Fibroblast of the conjunctiva (primary cell): ENCODE data around the gene MAPK8IP3.
"Not testable (repeated sequence)": the region's sequence is repeated elsewhere in the genome, so short reads cannot be mapped to it uniquely, and the experiment has no call there.

Experiments used
- DNase-seq: peaks from one replicate; pipeline ENCODE4 v3.0.0-alpha.2; 2010; ENCODE audit warnings: low read depth

The MAPK8IP3 gene

DNA sequence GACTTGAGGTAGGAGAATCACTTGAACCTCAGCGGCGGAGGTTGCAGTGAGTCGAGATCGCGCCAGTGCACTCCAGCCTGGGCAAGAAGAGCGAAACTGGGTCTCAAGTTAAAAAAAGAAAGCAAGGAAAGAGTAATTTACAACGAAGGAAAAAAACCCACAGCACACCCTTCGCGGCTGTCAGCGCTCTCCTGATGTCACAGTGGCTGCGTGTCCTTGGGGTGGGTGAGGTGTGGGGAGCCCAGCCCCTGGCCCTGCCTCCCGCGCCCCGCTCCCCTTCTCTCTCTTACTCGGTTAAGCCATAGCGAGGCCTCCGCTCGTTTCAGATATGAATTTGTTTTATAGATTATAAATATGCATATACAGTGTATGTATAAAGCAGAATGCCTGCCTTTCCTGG is 28.7 kb upstream of the MAPK8IP3 start:
- no peak for DNase-seq

DNA sequence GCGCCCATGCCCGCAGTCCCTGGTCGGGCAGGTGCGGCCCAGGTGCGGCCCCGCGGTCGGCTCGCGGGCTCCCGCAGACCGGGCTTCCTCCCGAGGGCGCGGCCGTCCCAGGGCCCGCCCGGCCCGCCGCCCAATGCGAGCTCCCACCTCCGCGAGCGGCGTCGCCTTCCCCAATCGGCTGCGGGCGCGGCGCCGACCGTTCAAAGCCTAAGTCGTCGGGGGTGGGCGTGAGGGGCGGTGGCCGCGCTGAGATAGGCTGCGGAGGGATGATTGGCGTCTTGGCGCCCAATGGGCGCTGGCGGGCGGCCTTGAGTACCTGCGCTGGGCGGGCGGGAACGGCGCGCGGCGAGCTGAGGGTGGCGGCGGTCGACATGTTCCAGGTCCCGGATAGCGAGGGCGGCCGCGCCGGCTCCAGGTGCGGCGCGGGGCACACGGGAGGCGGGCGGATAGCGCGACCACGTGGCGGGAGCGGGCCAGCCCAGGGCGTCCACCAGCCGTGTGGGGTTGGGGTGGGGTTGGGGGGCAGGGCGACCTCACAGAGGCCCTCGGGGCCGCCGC is 28.0 kb upstream of the MAPK8IP3 start, which contains the start of gene JPT2:
TSS of gene JPT2 (plus strand) at position 338 of the 558 bp plus-strand sequence. CDS start at position 372, 34 bp downstream.
- peak; percentile 92 for DNase-seq

DNA sequence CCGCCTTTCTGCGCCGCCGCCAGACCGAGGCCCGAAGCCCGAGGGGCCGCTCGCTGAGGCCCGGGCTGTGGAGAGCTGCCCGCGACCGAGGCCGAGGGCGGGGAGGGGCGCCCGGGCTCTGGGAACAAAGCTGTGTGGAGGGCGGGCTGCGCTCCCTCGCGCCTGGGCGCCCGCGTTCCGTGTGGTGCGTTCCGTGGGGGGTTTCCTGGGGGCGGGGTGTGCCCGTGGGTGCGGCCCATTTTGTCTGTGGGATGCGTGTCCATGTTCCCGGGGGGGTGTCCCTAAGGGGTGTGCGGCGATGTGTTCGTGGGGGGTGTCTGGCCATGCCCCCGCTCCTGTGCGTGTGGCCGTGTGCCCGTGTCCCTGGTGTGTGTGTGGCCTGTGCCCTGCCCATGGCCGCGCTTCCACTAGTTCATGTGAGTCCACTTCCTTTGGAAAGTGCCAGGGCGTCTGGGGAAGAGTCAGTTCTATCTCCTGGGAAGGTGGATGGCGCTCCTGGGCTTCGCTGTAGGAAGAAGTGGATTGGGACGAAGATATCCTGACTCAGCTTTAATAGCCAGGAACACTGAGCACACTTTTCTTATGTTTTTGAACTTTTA is 27.4 kb upstream of the MAPK8IP3 start:
- DNase-seq, result no peak

DNA sequence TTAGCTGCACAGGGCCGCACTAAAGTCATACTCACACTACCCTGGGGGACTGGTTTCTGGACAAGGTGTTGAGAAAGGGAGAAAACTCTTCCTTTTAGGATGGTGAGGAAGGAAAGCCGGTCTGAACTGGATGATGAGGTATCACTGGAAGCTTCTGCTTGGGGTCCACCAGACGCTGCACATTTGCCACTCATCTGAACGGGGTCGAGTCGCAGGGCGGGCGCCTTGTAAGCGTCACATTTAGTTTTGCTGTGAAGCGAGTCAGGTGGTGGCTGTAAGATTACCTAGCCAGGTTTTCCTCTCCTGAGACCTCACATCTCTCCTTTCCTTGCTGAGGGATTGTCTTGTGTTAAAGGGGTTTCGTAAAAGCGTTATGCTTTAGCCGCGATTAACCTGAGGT is 25.6 kb upstream of the MAPK8IP3 start:
- no peak for DNase-seq

DNA sequence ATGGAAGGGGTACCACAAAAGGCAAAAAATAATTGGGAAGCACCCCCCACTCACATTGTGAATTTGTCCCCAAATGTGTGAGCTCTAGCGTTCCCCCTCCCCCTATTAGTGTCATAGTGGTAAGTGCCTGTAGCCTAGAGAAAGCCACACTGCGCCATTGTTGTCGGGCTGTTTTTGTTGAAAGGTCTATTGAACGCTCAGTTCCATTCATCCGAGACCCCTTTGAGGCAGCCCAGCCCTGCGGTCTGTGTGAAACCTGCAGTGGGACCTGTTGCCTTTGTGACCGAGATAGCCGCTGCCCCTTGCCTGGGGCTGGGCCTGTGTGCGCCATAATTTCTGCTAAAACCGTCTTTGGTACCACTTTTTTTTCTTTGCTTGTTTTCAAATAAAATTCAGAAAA is 25.0 kb upstream of the MAPK8IP3 start:
- DNase-seq, result no peak

DNA sequence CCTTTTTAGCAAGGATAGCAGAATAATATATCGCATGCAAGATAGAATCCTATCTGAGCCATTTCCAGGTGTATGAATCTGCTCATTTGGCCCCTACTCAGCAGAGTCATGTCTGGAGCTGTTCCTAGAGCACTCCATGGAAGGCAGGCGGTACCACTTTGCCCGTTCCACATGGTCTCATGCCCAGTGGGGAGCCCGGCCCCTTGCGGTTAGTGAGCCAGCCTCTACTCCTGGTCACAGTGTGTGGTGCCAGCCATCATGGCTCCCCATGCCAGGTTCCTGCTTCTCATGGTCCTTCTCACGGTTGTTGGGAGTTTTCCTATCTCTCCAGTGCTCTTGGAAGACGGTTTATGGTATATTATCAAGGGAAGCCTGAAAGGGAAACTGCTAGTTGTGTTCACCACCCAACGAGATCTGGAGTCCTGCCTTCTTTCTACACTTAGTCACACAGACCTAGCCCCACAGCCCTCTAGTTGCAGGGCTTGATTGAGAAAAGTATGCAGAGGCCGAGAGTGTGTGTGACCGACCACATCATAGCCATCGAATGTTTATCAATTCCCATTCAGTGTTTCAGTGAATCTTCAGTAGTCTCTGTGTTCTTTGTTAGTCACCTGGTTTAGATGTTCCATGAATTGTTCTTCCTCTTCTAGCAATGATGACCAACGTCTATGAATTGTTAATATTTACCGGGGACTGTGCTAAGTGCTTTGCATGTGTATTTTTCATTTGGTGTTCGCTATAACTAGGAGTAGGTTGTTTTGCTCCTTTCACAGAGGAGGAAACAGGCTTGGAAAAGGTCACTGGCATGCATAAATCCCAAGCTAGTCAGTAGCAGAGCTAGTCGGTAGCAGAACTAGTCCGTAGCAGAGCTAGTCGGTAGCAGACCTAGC is 18.3 kb upstream of the MAPK8IP3 start:
- no peak for DNase-seq

DNA sequence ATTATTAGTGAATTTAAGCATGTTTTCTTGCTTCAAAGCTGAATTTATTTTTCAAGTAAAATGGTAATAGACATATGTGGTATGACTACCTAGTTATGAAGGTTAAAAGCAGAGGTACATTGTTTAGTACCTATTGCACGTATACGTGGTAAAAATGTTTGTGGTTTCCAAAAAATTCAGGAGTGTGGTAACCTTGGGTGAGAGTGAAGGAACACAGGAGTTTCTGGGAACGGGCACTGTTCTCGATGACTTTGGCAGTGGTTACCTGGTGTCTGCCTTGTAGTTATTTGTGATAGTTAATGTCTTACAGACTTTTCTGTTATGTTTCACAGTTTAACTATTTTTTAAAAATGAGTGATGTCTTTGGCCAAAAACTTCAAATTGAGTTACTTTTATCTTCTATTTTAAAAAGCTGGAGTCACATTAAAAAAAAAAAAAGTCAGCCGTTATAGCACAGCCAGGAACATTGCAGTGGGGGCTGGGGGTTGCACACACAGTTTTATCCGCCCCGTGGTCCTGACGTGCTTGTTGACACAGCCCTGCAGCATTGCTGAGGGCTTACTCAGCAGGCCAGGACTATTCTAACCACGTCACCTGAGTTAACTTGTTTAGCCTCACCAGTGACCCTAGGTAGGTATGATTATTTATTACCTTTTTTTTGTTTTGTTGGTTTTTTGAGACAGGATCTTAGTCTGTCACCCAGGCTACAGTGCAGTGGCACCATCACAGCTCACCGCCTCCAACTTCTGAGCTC is 17.0 kb upstream of the MAPK8IP3 start:
- DNase-seq, result no peak

DNA sequence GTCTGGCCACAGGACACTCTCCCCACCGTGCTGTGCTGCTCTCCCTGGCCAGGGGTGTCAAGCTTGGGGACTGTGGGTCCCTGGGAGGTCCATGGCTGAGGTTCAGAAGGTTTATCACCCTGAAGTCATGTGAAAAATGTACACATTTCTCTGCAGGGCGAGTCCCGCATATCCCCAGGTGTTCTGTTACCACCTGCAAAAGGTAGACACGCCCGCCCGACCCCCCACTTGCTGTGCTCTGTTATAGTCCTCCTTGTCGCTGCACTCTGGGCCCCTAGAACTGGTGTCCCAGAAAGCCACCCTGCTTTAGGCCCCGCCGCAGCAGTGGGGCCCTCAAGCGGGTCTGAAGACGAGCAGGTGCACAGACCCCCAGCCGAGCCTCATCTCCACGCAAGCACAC is 16.1 kb upstream of the MAPK8IP3 start:
- DNase-seq, result no peak

DNA sequence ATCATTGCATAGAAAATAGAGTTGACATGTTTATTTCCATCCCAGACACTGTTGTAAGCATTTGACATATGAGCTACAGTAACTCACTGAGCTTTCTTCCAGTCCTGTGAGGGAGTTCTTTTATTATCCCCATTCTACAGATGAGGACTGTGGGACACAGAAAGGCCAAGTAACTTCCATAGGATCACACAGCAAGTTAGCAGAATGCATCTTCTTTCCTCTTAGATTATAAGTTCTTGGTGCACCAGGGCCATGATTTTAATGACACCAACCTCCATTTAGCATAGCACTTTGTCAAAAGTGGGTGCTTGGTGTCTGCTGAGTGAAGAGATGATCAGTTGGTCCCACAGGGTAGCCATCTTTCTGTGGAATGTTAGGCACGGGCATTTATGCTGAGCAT is 15.2 kb upstream of the MAPK8IP3 start:
- DNase-seq, result no peak

DNA sequence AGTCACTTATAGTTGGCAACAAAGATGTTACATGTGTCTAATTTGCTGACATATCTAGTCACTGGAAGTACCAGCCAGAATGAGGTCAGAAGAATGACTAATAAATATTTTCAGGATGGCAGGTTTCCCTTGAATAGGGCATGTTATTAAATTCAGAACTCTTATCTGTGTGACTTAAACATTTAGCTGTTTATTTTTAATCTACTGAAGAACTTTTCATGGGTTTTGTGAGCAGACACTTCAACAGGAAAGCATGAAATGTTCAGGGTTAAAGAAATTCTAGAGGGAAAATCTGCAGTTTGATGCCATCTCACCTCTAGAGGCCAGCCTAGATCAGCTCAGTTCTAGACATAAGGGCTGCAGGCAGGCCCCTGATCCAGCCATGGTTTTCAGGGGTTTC is 14.7 kb upstream of the MAPK8IP3 start:
- no peak for DNase-seq

DNA sequence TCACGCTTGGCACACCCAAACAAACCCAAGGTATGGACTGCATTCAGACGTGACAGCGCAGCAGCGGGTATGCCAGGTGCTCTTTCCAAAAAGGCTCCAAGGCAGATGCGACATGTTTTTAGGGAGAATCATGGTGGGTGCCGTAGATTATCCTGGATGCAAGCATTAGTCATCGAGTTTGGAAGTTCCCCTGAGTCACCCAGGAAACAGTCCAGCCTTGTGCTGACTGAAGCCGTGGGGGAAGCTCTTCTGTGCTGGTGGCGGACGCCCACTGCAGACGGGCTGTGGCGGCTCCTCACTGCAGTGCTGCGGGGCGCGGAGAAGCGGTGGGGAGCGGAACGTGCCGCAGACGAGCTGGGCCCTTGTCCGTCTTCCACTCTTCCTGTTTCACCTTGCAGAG is 14.0 kb upstream of the MAPK8IP3 start:
- no peak for DNase-seq

DNA sequence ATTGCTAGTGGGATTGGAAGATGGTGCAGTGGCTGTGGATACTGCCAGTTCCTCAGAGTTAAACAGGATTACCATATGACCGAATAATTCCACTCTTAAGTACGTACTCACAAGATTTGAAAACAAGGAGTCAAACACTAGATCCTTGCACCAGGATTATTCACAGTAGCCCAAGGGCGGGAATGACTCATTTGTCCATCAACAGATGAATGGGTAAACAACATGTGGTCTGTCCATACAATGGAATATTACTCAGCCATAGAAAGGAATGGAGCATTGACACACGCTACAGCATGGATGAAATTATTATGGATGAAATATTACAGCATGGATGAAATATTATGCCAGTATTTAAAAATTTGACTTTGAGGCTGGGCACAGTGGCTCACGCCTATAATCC is 9.1 kb upstream of the MAPK8IP3 start:
- DNase-seq, result no peak

DNA sequence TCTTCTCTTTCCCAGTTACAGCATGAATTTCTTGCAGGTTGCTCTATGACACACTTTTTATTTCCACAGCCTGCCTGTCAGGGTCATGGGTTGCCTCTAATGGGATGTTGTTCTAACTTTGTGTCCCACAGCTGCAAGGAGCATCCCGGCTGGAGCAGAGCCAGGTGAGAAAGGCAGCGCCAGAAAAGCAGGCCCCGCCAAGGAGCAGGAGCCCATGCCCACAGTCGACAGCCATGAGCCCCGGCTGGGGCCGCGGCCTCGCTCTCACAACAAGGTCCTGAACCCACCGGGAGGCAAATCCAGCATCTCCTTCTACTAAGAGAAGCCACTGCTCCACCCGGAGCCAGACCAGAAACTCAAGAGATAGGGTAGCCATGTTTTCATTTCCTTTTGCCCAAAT is 7.3 kb upstream of the MAPK8IP3 start:
- no peak for DNase-seq

DNA sequence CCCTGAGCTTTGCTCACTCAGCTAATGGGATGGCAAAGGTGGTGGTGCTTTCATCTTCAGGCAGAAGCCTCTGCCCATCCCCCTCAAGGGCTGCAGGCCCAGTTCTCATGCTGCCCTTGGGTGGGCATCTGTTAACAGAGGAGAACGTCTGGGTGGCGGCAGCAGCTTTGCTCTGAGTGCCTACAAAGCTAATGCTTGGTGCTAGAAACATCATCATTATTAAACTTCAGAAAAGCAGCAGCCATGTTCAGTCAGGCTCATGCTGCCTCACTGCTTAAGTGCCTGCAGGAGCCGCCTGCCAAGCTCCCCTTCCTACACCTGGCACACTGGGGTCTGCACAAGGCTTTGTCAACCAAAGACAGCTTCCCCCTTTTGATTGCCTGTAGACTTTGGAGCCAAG is 5.7 kb upstream of the MAPK8IP3 start:
- no peak for DNase-seq

DNA sequence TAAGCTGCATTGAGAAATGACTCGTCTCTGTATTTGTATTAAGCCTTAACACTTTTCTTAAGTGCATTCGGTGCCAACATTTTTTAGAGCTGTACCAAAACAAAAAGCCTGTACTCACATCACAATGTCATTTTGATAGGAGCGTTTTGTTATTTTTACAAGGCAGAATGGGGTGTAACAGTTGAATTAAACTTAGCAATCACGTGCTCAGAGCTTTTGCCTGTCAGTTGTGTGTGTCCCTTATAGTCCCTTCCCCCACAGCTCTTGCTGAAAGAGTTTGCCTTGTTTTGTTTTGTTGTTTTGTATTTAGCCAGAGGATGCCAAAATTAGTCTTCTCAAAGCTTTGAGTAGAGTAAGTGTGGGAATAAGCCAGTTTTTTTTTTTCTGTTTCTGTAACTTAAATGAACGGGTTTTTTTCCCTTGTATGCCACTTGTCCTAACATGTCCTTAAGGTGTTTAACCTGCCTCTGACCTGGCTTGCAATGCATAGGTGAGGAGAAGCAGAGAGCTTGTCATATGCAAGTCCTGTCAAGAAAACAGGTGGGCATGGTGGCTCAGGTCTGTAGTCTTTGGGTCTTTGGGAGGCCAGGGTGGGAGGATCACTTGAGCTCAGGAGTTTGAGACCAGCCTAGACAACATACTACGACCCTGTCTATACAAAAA is 4.6 kb upstream of the MAPK8IP3 start:
- no peak for DNase-seq

DNA sequence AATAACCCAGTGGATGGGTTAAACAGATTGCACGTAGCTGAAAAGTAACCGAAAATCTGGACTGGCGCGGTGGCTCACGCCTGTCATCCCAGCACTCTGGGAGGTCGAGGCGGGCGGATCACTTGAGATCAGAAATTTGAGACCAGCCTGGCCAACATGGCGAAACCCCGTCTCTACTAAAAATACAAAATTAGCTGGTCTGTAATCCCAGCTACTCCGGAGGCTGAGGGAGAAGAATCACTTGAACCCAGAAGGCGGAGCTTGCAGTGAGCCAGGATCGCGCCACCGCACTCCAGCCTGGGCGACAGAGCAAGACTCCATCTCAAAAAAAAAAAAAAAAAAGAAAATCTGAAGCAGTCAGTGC is 689 bp upstream of the MAPK8IP3 start:
- DNase-seq, result not testable (repeated sequence)

DNA sequence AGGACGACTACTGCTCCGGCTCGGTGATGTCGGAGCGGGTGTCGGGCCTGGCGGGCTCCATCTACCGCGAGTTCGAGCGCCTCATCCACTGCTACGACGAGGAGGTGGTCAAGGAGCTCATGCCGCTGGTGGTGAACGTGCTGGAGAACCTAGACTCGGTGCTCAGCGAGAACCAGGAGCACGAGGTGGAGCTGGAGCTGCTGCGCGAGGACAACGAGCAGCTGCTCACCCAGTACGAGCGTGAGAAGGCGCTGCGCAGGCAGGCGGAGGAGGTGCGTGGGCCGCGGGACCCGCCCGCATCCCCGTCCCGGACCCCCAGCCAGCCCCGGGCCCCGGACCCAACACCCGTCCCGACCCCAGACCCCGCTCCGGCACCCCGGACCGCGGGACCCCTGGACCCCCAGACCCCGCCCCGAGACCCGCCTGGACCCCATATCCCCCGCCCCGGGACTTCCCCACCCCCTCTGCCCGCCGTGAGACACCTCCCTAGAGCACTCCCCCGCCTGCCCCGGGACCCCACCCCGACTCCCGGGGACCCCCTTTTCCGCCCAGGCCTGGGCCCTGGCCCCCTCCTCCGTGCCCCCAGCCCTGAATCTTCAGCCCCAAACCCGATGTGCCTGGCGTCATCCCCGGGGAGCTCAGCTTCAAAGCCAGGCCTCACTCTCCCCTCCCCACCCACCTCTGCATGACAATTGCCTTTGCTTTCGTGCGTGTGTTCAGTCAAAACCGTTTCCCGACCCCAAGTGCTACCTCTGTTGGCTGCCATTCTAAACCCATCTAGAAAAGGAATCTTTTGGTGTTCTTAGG is 594 bp downstream of the MAPK8IP3 start:
- DNase-seq, result no peak

DNA sequence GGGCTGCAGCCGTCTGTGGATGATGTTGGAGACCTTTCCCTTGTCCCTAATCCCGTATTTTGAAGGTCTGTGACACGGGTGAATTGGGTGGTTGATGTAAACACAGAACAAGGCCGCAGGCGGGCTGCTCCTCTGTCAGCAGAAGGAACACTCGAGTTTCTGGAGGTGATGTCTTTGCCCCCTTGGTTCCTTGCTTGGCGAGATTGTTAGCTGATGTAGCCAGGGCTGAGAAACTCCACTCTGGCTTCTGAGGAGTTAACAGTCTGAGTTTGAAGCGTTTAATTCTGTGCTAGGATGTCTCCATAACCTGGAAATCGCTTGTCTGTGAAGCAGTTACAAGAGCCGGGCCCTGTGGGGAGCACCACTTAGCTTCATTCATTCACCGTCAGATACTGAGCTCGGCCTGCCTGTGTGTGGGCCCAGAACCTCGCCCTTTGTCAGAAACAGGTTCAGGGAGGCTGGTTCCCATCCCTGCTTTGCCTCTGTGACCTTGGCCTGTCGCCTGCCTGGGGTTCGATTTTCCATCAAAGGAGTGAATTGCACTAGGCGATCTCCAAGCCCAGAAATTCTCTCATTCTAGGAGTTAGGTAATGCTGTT is 1.3 kb downstream of the MAPK8IP3 start:
- DNase-seq, result no peak

DNA sequence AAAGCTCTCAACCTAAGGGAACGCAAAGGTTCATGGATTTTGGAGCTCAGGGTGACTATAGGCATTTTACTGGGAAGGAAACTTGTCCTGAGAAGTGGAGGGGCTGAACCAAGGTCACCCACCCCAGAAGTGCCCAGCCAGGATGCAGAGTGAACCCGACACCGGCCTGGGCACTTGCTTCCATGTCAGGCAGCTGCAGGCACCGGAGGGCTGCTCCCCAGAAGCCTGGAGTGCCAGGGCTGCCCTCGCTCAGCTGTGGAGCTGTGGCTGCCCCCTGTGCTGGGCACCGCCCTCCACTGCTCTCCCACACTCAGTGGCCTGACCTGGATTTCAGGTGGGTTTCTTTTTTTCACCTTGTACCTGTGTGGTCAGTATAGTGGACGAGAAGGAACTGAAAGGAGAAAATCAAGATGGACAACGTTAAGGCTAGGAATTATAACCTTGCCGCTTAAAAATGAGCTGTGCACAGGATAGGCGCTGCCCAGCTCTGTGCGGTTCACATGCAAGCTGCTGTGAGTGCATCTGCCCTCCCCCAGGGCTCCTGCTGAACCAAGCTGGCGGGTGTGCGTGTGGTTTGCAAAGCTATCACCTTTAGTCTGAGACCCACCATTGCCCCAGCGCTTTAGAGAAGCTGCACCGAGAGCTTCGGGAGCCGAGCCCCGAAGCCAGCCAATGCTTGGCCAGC is 2.2 kb downstream of the MAPK8IP3 start:
- DNase-seq, result no peak

DNA sequence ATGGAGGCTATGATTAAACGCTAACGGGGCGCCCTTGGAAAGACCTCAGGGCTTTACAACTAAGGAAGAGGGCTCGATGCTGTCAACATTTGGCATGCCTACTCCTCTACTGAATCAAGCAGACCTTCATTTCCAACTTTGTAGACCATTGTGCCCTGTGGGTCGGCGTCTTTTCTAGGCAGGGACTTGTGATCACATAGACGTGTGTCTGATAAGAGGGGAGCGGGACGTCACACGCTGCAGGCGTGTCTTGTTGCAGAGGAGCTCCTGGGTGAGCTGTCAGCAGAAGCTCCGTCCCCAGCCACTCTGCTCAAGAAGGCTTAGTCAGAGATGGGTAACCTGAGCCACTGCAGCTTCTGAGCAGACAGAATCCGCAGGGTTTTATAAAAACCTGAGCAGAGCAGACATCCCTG is 2.8 kb downstream of the MAPK8IP3 start:
- no peak for DNase-seq
